Mammary epithelial cell (primary cell): ENCODE data around the gene POMZP3.
"Not testable (repeated sequence)": the region's sequence is repeated elsewhere in the genome, so short reads cannot be mapped to it uniquely, and the experiment has no call there.

Experiments
- EZH2 ChIP-seq: IDR thresholded peaks from 2 replicates; pipeline ENCODE4 v1.6.1; 2012; ENCODE audit warnings: low read length, inconsistent platforms, borderline replicate concordance
- TF ChIP-seq, protein P1 (sequence below), 2 donors: IDR thresholded peaks in 1 of 2; conservative IDR thresholded peaks in 1 of 2; 2 replicates each; pipeline ENCODE4 v1.5.1; 2011 to 2012; ENCODE audit warnings: inconsistent platforms in 2 of 2, low read length in 2 of 2, mild to moderate bottlenecking in 2 of 2, control low read depth in 1 of 2, low read depth in 1 of 2; ENCODE audit not compliant: insufficient read depth in 1 of 2; ENCODE audit errors: extremely low read depth in 1 of 2

DNA sequence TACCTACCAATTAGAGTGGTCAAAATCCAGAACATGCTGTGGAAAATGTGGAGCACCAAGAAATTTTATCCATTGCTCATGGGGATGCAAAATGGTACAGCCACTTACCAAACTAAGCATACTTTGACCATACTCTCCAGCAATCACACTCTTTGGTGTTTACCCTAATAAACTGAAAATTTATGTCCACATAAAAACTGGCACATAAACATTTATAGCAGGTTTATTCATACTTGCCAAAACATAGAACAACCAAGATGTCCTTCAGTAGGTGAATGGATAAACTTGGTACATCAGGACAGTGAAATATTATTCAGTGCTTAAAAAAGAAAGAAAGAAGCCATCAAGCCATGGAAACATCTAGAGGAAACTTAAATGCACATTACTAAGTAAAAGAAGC, 59.3 kb downstream of the POMZP3 start:
- TF ChIP-seq, protein P1, sequence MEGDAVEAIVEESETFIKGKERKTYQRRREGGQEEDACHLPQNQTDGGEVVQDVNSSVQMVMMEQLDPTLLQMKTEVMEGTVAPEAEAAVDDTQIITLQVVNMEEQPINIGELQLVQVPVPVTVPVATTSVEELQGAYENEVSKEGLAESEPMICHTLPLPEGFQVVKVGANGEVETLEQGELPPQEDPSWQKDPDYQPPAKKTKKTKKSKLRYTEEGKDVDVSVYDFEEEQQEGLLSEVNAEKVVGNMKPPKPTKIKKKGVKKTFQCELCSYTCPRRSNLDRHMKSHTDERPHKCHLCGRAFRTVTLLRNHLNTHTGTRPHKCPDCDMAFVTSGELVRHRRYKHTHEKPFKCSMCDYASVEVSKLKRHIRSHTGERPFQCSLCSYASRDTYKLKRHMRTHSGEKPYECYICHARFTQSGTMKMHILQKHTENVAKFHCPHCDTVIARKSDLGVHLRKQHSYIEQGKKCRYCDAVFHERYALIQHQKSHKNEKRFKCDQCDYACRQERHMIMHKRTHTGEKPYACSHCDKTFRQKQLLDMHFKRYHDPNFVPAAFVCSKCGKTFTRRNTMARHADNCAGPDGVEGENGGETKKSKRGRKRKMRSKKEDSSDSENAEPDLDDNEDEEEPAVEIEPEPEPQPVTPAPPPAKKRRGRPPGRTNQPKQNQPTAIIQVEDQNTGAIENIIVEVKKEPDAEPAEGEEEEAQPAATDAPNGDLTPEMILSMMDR (conservative IDR thresholded peaks at IDR 0.05 in 1 of 2, IDR thresholded peaks at IDR 0.05 in 1 of 2; ENCODE audit: extremely low read depth in 1 of 2, insufficient read depth in 1 of 2, low read depth in 1 of 2, low read length in 2 of 2): not testable (repeated sequence)
- TF ChIP-seq EZH2: not testable (repeated sequence)
